ENCODE measurements around the gene GMDS. TPM values are rescaled to one million over a fixed set of nuclear protein-coding genes. Genes with fewer than 3 reads are reported as not detected.

Gene GMDS
- total RNA-seq, 1 donor from 2014 or later = 12.6 TPM

- DNase-seq = no peak
Measured at GRCh38 chr6:2173203-2173961, 72.0 kb downstream of the GMDS start.

- no peak for DNase-seq
Measured at GRCh38 chr6:2171728-2172127, 73.7 kb downstream of the GMDS start.

- DNase-seq = no peak
Measured at GRCh38 chr6:2168480-2168879, 76.9 kb downstream of the GMDS start.

GRCh38 chr6:2166717-2167116 lies 78.7 kb downstream of the GMDS start:
- DNase-seq = no peak

GRCh38 chr6:2165286-2165685 lies 80.1 kb downstream of the GMDS start:
- DNase-seq = no peak

- DNase-seq = no peak
Measured at GRCh38 chr6:2164481-2164880, 80.9 kb downstream of the GMDS start.

GRCh38 chr6:2162079-2162445 lies 83.3 kb downstream of the GMDS start:
- peak; percentile 15 for DNase-seq

GRCh38 chr6:2158596-2159271 lies 86.7 kb downstream of the GMDS start:
- peak; percentile 7 for DNase-seq

- peak; percentile 14 for DNase-seq
Measured at GRCh38 chr6:2157441-2158127, 87.8 kb downstream of the GMDS start.

GRCh38 chr6:2155206-2155605 lies 90.2 kb downstream of the GMDS start:
- no peak for DNase-seq

GRCh38 chr6:2149361-2150006 lies 95.9 kb downstream of the GMDS start:
- no peak for DNase-seq

- DNase-seq = no peak
Measured at GRCh38 chr6:2148748-2149147, 96.7 kb downstream of the GMDS start.

- no peak for DNase-seq
Measured at GRCh38 chr6:2147766-2148448, 97.5 kb downstream of the GMDS start.

GRCh38 chr6:2147261-2147660 lies 98.1 kb downstream of the GMDS start:
- no peak for DNase-seq

GRCh38 chr6:2144210-2144609 lies 101.2 kb downstream of the GMDS start:
- no peak for DNase-seq

GRCh38 chr6:2141644-2142290 lies 103.6 kb downstream of the GMDS start:
- DNase-seq = no peak

GRCh38 chr6:2140438-2141128 lies 104.8 kb downstream of the GMDS start:
- DNase-seq = no peak

- no peak for DNase-seq
Measured at GRCh38 chr6:2135401-2135800, 110.0 kb downstream of the GMDS start.

- DNase-seq = no peak
Measured at GRCh38 chr6:2134554-2134953, 110.9 kb downstream of the GMDS start.

GRCh38 chr6:2133716-2134310 lies 111.6 kb downstream of the GMDS start:
- DNase-seq = no peak

- no peak for DNase-seq
Measured at GRCh38 chr6:2132916-2133315, 112.5 kb downstream of the GMDS start.
